ENCODE measurements around the gene ALDH1A3. TPM values are rescaled to one million over a fixed set of nuclear protein-coding genes. Genes with fewer than 3 reads are reported as not detected.

The ALDH1A3 gene
- total and polyA plus RNA-seq, 2 of the 4 experiments (the other 2 are of a cell fraction), result 3.1 to 5.0 TPM

DNA sequence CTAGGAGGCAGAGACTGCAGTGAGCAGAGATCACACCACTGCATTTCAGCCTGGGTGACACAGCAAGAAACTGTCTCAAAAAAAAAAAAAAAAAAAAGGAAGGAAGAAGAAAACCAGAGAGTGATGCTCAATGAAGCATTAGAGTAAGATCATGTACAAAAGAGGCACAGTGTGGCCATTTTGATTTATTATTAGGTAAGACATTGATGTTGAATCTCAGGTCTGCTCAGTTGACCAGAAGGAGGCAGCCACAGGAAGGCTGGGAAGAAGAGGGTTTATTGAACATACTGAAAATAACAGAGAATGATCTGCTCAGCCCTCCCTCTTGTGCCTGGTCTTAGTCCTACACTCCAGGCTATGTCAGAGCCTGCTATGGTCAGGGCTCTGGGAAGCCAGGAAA is 55.1 kb downstream of the ALDH1A3 start:
- dilution Hi-C loops (cut with HindIII; ENCODE audit: low sequenced_read_pairs, unreplicated experiment), result no loop called here
- BruUV-seq (replicated peaks), result no TSS peak

More for the DNA sequence above, 55.1 kb downstream of the ALDH1A3 start:
- Histone ChIP-seq H4K8ac (ENCODE audit: low read depth in 2 of 2, low read length in 2 of 2) (no peak overlapping the region), H3K27ac (ENCODE audit: insufficient read depth, low read length) (no peak overlapping the region), H4K91ac (ENCODE audit: insufficient read depth, low read depth, low read length) (no peak overlapping the region), H3K14ac (replicated peaks; ENCODE audit: low read depth, low read length) (no peak overlapping the region), H3K79me1 (ENCODE audit: low read depth in 1 of 2, low read length in 2 of 2) (no peaks in the 10 kb centered on the region; a peak in 1 of 4 replicates), H3K23ac (ENCODE audit: low read depth, low read length) (no peak overlapping the region), H4K20me1 (ENCODE audit: insufficient read depth, low read length) (no peaks in the 10 kb centered on the region), H3K9ac (ENCODE audit: low read depth, low read length) (no peak overlapping the region), H4K5ac (ENCODE audit: low read depth, low read length) (no peak overlapping the region), H3K4ac (ENCODE audit: low read depth, low read length) (no peak overlapping the region), H2BK15ac (ENCODE audit: low read depth, low read length) (no peak overlapping the region), H2AFZ (replicated peaks; ENCODE audit: low read length, poor library complexity) (no peak overlapping the region), H3K18ac (ENCODE audit: low read depth, low read length) (no peak overlapping the region), H3K56ac (ENCODE audit: extremely low read depth, insufficient read depth, low read length) (no peak overlapping the region), H2BK5ac (ENCODE audit: low read depth, low read length, poor library complexity, severe bottlenecking) (no peak overlapping the region), H3K4me1 (ENCODE audit: control insufficient read depth, insufficient read depth, low read length) (peaks cover 2% of the 10 kb centered on the region; the same call in 1 of the 2 replicates), H2AK5ac (ENCODE audit: low read depth, low read length) (no peak overlapping the region), H3K36me3 (ENCODE audit: control insufficient read depth, insufficient read depth, low read length) (no peaks in the 10 kb centered on the region), H2BK120ac (ENCODE audit: low read depth, low read length) (no peak overlapping the region), H3K27me3 (ENCODE audit: control insufficient read depth, insufficient read depth, low read length) (no peaks in the 10 kb centered on the region), H3K9me1 (ENCODE audit: insufficient read depth, low read length) (peaks cover 4% of the 10 kb centered on the region; the same call in 1 of the 2 replicates), H3K9me3 (ENCODE audit: control insufficient read depth, insufficient read depth, low read length) (no peaks in the 10 kb centered on the region), H3K4me2 (ENCODE audit: low read depth, low read length) (no peak overlapping the region), H2BK20ac (ENCODE audit: low read depth, low read length) (no peak overlapping the region), H2AK9ac (replicated peaks; ENCODE audit: low read depth, low read length, poor library complexity) (no peak overlapping the region), H3K4me3 (ENCODE audit: insufficient read depth, low read depth, low read length) (no peak overlapping the region)
- intact Hi-C loops (cut with micrococcal nuclease) (no loop called here), in situ Hi-C loops (cut with MboI; ENCODE audit: low sequenced_read_pairs) (no loop called here)
- TF ChIP-seq CHD1 (IDR thresholded peaks at IDR 0.05; ENCODE audit: low read depth, low read length), result no peak
- TF ChIP-seq, protein P1, sequence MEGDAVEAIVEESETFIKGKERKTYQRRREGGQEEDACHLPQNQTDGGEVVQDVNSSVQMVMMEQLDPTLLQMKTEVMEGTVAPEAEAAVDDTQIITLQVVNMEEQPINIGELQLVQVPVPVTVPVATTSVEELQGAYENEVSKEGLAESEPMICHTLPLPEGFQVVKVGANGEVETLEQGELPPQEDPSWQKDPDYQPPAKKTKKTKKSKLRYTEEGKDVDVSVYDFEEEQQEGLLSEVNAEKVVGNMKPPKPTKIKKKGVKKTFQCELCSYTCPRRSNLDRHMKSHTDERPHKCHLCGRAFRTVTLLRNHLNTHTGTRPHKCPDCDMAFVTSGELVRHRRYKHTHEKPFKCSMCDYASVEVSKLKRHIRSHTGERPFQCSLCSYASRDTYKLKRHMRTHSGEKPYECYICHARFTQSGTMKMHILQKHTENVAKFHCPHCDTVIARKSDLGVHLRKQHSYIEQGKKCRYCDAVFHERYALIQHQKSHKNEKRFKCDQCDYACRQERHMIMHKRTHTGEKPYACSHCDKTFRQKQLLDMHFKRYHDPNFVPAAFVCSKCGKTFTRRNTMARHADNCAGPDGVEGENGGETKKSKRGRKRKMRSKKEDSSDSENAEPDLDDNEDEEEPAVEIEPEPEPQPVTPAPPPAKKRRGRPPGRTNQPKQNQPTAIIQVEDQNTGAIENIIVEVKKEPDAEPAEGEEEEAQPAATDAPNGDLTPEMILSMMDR (conservative IDR thresholded peaks at IDR 0.05; ENCODE audit: low read depth, low read length), result peak; percentile 18; the same call in 1 of the 2 replicates
- ChIA-PET CTCF (interaction anchor here (0.6 kb wide), 2 partner anchors 16 to 60 kb away, joined by 3 read pairs; no protein-coding TSS in a partner anchor), POLR2A (ENCODE audit: unreplicated experiment) (no interaction called here)
- ATAC-seq (ENCODE audit: low read depth) (0 out of 2 replicates have a peak, but pooled peaks have one; percentile 35), DNase-seq (peak; percentile 18)

All from IMR-90 (cell line).